LNCaP clone FGC (cell line): ENCODE data around the gene CAMTA2.

Experiments
- DNase-seq: peaks from one replicate; pipeline ENCODE4 v3.0.0-alpha.2; 2011; ENCODE audit warnings: low read depth
- H3K4me3 ChIP-seq: 2 replicates; pipeline ENCODE4 v1.5.1; 2011; ENCODE audit warnings: mild to moderate bottlenecking, low read depth, low read length, control low read depth
- TF ChIP-seq, protein P1 (sequence below): IDR thresholded peaks from 2 replicates; pipeline ENCODE4 v1.5.1; 2012; ENCODE audit warnings: mild to moderate bottlenecking; ENCODE audit not compliant: control insufficient read depth, insufficient read depth; ENCODE audit errors: extremely low read depth

The CAMTA2 gene

DNA sequence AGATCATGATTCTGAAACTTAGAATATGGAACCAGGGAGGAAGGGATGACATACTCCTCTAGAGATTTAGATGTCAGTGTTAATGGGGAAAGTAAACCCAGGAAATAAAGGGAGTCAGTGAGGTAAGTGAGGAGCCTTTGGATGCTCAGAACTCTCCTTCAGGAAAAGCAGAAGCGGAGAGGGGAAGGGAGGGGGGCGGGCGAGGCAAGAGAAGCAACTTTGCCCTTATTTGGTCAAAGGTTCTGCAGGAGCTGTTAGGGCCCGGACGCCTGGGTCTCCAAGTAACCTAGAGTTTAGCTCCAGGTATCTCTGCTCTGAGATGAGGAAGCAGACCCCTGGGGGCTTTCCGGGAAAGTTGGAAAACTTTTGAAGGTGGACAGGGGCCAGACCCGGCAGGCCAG, 40.5 kb downstream of the CAMTA2 start:
- H3K4me3 ChIP-seq = peak overlapping the region; percentile 99
- DNase-seq = no peak

DNA sequence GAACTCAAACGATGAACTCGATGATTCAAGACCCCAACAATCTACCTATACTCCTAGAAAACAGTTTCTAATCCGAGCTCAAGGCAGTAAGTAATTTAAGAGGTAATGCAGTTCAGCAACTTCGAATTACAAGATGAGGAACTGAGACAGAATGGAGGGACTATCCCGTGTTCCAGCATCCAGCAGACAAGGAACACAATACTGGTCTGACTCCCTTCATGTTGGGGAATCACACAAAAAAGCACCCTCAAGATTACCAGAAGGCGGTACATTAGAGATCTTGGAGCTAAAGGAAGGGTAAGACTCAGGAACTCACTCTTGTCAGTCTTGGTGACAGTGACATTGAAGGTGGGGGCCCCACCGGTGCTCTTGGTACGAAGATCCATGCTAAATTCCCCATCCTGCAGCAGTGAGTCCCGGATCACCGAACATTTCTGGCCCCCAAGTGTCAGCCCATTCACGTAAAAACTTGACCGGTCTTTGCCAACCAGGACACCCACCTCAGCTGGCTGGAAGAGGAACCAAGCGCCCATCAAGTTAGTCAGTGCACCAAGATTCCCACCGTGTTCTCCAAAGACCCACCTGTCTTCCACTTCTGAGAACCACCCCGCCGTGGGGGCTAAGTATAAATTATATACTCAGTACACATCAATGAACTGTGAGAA, 41.0 kb downstream of the CAMTA2 start:
- H3K4me3 ChIP-seq = peak overlapping the region; percentile 99
- DNase-seq = no peak
- TF ChIP-seq, protein P1, sequence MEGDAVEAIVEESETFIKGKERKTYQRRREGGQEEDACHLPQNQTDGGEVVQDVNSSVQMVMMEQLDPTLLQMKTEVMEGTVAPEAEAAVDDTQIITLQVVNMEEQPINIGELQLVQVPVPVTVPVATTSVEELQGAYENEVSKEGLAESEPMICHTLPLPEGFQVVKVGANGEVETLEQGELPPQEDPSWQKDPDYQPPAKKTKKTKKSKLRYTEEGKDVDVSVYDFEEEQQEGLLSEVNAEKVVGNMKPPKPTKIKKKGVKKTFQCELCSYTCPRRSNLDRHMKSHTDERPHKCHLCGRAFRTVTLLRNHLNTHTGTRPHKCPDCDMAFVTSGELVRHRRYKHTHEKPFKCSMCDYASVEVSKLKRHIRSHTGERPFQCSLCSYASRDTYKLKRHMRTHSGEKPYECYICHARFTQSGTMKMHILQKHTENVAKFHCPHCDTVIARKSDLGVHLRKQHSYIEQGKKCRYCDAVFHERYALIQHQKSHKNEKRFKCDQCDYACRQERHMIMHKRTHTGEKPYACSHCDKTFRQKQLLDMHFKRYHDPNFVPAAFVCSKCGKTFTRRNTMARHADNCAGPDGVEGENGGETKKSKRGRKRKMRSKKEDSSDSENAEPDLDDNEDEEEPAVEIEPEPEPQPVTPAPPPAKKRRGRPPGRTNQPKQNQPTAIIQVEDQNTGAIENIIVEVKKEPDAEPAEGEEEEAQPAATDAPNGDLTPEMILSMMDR = no peak

More for the DNA sequence above, 40.5 kb downstream of the CAMTA2 start:
- TF ChIP-seq, protein P1 = no peak

DNA sequence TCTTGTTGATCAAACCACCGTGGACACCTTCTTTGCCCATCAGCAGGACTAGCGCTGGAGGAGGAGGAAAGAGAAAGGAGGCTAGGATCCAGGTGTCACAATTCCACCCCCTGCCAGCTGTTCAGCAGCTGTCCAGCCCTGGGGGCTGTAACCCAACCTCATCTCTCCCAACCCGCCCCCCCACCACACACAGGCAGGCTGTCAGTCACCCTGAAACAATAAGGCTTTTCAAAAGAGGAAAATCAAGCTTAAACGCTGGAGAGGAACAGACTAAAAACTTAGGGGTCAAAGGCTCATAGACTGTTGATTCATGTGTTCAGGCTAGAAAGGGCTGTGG, 41.6 kb downstream of the CAMTA2 start:
- TF ChIP-seq, protein P1 = no peak
- H3K4me3 ChIP-seq = peak overlapping the region; percentile 99
- DNase-seq = no peak

DNA sequence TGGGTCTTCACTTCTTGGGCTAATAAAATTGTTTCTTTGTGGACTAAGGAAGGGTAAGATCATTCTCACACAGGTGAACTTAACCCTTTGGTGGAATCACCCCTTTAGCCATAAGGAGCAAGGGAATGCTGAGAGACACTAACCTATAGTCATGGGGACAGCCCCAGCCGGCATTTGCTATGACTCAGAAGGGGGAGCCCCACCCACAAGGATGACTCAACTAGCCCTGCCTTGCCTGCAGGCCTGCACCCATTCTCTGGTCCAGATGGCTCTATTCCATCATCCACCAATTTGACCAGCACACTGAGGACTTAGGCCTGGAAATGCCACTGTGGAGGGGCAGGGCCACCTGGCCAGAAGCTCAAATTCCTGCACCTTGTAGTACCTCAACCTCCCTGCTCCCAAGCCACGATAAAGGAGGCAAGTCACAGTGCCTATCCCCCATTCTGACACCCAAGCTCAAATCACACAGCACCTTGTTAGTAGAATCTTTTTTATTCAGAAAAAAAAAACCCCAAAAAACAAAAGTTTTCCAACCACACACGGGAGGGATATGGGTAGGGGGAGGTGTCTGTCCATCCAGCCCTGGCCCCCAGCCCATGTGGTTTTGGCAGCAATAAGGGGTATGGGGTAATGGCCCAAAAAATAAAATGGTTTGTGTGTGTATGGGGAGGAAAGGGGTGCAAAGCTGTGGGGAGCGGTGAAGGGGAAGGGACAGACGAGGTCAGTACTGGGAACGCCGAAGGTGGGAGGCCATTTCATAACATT, 42.1 kb downstream of the CAMTA2 start:
- DNase-seq = no peak
- TF ChIP-seq, protein P1 = no peak
- H3K4me3 ChIP-seq = no peak overlapping the region; the same call in 1 of the 2 replicates

DNA sequence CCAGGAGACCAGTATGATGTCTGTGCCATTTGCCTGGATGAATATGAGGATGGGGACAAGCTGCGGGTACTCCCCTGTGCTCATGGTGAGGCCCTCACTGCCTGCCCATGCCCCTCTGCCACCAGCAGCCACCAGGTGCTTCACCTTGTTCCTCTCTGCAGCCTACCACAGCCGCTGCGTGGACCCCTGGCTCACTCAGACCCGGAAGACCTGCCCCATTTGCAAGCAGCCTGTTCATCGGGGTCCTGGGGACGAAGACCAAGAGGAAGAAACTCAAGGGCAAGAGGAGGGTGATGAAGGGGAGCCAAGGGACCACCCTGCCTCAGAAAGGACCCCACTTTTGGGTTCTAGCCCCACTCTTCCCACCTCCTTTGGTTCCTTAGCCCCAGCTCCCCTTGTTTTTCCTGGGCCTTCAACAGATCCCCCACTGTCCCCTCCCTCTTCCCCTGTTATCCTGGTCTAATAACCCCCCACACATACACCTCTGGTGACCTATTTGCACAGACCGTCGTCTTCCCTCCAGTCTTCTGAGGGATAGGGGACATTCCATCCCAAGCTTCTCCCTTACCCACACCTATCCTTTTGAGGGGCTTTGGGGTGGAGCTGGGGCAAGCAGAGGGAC, 42.8 kb downstream of the CAMTA2 start:
- no peak for DNase-seq
- no peak overlapping the region for H3K4me3 ChIP-seq
- TF ChIP-seq, protein P1 = no peak

DNA sequence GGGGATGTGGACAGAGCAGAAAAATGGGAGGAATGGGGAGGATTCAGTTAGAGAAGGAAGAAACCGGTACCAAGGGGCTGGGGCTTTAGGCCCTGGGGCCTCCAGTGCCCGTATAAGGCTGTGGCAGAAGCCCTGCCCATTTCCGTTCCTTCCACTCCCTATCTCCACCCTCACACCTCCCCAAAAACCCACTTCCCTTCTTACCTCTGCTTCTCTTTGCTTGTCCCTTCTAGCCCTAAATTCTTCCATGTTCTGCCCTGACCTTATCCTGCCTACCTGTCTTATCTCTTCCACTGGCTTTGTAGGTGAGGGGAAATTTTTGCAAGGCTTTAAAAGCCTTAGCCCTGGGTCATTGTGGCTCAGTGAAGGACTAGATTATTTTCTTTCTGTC, 43.3 kb downstream of the CAMTA2 start:
- no peak overlapping the region for H3K4me3 ChIP-seq
- DNase-seq = no peak
- TF ChIP-seq, protein P1 = no peak
